Glomerular endothelial cell (primary cell): Measurements from ENCODE around the gene CPTP. TPM values are rescaled to one million over a fixed set of nuclear protein-coding genes. Genes with fewer than 3 reads are reported as not detected.
"Not testable (repeated sequence)": the region's sequence is repeated elsewhere in the genome, so short reads cannot be mapped to it uniquely, and the experiment has no call there.

Experiments
- DNase-seq: peaks from one replicate; pipeline ENCODE4 v3.0.0-alpha.2; 2011; ENCODE audit warnings: low read depth, low spot score; ENCODE audit errors: extremely low read depth
- total RNA-seq: library from RNA; depleted of rRNA; stranded (reverse); fragments of >200 nt; gene quantifications from 2 replicates; pipeline ENCODE4 v1.2.3, GENCODE V29; 2015

The CPTP gene
- total RNA-seq, 1 donor from 2014 or later: 56.5 TPM

GRCh38 chr1:1305300-1306069 is 19.1 kb upstream of the CPTP start:
- no peak for DNase-seq

- no peak for DNase-seq
These were observed 18.4 kb upstream of the CPTP start for GRCh38 chr1:1306070-1306660.

DNA sequence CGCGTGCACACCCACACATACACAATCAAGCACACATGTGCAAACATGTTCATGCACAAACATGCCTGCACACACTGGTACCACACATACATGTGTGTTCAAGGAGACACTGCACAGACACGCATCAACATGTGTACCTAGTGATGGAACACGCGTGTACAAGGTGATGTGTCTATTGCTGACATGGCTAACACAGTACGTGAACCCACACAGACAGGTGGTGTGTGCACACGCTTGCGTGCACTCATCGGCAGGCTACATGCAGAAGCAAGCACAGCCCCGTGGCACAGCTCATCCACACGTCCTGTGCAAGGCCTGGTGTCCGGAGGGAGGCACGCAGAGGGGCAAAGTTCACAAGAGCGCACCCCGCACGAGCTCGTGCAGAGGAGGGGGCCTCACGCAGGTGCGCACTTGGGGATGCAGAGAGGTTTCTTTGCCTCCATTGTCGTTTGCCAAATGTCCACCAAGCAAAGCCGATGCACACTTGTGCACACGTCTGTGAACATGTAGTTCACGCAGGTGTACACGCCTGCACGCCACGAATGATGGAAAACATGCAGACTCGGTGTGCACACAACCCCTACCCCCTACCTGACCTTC is 17.8 kb upstream of the CPTP start:
- no peak for DNase-seq

DNA sequence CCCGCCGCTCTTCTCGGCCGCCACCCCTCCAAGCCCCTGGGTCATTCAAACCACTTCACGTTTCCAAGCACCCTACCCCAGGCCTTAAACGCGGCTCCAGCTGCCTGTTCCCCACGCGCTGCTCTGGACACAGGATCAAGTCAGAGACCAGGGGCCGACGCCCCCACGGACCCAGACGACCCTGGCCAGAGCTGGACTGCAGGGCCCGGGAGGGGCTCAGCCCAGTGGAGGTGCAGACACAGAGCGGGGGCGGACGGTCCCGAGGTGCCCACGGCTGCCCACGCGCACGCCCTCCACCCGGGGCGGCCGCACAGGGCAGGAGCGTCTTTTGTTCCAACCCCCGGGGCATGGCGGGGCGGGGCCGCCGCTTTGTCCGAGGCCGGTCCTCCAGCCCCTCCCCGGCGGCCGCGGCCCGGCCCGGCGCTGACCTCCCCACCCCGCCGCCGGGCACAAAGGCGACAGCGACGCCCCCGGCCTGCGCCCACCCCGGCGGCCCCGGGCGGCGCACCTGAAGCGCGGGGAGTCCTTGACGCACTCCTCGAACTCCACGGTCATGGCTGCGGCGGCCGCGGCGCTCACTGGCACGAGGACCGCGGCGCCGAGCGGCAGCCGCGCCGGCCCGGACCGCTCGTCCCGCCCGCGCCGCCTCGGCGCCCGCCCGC is 17.2 kb upstream of the CPTP start:
- DNase-seq: no peak

GRCh38 chr1:1307923-1308755 is 16.5 kb upstream of the CPTP start, which contains the start of the genes ACAP3 and PUSL1:
Gene ACAP3 (minus strand): TSS chr1:1307930. CDS start chr1:1307815, 115 bp downstream.
Gene PUSL1 (plus strand): TSS chr1:1308597. CDS start chr1:1308644, 47 bp downstream.
- no peak for DNase-seq

DNA sequence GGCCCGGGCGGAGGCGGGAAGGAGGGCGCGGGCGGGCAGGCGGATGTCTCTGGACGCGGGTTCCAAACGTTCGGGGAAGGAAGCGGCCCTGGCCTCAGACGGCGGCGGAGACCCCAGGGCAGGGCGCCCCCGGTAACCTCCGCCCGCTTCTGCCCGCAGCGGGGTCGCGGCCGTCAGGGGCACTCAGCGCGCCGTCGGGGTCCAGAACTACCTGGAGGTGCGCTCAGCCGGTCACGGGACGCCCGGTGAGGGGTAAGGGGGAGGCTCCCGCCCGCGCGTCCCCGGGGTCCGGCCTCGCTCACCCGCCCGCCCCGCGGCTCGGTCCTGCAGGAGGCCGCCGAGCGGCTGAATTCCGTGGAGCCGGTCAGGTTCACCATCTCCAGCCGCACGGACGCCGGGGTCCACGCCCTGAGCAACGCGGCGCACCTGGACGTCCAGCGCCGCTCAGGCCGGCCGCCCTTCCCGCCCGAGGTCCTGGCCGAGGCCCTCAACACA is 15.8 kb upstream of the CPTP start:
- no peak for DNase-seq

DNA sequence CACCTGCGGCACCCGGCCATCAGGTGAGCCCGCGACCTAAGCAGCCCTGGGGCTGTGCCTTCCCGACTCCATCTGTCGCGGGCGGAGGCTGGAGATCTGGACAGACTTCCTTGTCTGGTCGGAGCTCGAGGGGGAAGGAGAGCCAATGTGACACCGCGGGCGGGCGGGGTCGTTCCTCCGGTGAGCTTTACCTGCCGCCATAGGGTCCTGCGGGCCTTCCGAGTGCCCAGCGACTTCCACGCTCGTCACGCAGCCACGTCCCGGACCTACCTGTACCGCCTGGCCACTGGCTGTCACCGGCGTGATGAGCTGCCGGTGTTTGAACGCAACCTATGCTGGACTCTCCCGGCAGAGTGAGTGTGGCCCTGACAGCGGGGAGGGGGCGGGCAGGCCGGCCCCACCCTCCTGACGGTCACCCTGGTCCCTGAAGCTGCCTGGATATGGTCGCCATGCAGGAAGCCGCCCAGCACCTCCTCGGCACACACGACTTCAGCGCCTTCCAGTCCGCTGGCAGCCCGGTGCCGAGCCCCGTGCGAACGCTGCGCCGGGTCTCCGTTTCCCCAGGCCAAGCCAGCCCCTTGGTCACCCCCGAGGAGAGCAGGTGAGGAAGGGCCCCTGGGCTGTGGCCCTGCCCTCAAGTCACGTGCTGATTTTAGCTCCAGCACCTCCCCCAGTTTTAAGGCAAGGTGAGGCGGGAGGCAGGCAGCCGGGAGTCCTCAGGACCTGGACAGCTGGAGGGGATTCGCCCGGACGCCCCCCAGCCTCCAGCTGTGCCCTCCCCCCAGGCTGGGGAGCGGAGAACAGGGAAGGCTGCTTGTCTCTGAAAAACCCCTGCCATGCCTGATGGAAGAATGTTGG is 15.1 kb upstream of the CPTP start:
- no peak for DNase-seq

DNA sequence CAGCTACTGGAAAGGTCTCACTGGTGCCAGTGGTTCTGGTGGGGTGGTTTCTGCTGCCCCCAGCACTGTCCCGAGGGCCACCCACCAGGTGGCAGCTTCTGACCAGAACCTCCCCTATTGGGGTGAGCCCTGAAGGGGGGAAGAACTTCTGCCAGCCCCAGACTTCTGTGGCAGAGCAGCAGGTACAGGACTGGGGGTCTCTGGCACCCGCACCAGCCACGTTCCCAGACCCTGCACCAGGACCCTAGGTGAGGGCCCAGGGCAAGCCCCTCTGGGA is 14.6 kb upstream of the CPTP start:
- no peak for DNase-seq

GRCh38 chr1:1310476-1311053 is 14.0 kb upstream of the CPTP start:
- no peak for DNase-seq

- DNase-seq: no peak
These were observed 13.2 kb upstream of the CPTP start for GRCh38 chr1:1311107-1312104.

GRCh38 chr1:1312450-1313314 is 11.9 kb upstream of the CPTP start:
- DNase-seq: no peak

GRCh38 chr1:1313500-1314236 is 10.9 kb upstream of the CPTP start:
- DNase-seq: no peak

- no peak for DNase-seq
These were observed 10.4 kb upstream of the CPTP start for GRCh38 chr1:1314237-1314586.

GRCh38 chr1:1314678-1315335 is 9.8 kb upstream of the CPTP start:
- no peak for DNase-seq

DNA sequence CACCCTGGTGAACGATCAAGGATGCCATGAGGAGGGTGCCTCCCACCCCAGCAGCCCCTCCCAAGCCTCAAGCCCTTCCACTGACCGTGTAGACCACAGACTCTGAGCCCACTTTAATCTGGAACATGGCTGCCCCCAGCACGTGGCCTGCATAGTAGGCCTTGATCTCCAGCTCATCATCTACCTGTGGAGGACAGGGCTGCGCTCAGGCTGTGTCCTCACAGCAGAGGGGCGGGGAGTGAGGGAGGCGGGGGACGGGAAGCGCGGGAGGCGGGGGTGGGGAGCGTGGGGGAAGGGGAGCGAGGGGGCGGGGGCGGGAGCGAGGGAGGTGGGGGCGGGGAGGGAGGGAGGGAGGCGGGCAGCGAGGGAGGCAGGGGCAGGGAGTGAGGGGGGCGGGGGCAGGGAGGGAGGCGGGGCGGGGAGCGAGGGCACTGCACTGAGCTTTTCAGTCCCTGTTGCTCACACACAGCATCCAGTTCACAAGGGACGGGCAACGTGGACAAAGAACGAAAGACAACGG is 9.1 kb upstream of the CPTP start:
- no peak for DNase-seq

DNA sequence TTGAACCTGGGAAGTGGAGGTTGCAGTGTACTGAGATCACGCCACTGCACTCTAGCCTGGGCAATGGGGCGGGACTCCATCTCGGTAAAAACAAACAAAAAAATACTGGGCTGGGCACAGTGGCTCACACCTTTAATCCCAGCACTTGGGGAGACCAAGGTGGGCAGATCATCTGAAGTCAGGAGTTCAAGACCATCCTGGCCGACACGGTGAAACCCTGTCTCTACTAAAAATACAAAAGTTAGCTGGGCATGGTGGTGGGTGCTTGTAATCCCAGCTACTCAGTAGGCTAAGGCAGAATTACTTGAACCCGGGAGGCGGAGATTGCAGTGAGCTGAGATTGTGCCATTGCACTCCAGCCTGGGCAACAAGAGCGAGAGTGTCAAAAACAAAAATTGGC is 8.4 kb upstream of the CPTP start:
- not testable (repeated sequence) for DNase-seq
